GM12874 (cell line): Measurements from ENCODE around the gene TMEM41A.

ENCODE experiments used
- TF ChIP-seq, protein P1 (sequence below): IDR thresholded peaks from 2 replicates; pipeline ENCODE4 v1.5.1; 2011; ENCODE audit warnings: low read depth, mild to moderate bottlenecking, control low read depth, low read length, moderate library complexity; ENCODE audit not compliant: insufficient read depth

Gene TMEM41A

DNA sequence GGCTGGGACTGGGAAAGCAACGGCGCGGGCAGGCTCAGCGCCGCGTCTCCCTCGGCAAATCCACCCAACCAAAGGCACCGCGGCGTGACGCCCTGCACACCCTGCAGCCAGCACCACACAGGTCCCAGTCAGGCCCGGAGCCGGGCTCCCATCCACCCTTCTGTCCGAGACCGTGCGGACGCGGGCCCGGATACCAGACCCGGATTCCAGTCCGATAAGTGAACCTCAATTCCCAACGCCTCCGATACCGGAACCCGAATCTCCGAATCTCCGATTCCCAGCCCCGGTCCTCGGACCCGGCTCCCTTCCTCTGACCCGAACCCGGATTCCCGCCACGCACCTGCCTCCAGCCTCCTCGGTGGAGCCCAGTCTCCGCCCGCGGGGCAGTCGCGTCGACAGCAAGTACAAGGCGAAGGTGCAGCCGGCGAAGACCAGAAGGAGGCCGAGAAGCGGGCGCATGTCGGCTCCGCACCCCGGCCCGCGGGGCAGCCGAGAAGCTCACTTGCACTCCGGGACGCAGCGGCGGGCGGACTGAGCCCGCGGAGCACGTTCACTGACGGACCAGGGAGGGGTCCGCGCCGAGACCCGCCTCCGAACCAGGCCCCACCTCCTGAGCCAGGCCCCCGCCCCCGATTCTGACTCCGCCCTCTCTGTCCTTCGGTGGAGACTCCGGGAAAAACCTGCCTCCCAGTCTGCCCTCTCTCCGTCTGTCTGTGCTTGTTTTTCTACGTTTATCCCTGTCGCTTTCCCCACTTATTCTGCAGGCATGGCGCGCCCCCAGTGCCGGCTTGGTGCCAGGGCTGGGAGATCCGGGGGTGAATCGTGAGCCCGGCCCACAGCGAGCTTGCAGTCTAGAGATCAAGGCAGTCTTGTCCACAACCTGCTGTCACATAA lies at the start of gene TMEM41A:
TSS of gene TMEM41A (minus strand) at position 533 of the 894 bp plus-strand sequence. CDS start at position 459, 74 bp downstream.
- TF ChIP-seq, protein P1, sequence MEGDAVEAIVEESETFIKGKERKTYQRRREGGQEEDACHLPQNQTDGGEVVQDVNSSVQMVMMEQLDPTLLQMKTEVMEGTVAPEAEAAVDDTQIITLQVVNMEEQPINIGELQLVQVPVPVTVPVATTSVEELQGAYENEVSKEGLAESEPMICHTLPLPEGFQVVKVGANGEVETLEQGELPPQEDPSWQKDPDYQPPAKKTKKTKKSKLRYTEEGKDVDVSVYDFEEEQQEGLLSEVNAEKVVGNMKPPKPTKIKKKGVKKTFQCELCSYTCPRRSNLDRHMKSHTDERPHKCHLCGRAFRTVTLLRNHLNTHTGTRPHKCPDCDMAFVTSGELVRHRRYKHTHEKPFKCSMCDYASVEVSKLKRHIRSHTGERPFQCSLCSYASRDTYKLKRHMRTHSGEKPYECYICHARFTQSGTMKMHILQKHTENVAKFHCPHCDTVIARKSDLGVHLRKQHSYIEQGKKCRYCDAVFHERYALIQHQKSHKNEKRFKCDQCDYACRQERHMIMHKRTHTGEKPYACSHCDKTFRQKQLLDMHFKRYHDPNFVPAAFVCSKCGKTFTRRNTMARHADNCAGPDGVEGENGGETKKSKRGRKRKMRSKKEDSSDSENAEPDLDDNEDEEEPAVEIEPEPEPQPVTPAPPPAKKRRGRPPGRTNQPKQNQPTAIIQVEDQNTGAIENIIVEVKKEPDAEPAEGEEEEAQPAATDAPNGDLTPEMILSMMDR, result no peak

DNA sequence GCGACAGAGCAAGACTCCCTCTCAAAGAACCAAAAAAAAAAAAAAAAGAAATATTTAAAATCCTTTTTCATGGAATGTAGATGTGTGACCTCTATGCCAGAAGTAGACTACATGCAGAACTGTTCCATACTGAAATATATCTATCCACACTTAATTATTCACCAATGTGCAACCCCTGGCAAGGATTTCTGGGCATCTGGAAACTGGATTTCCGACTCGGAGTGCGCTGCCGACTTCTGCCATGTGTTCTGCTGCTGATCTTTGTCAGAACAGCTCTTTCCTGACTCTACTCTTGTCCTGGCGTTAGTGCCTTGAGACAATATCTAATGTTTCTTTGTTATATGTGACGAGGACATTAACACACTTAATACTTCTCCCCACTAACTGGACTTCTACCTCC lies 41.9 kb upstream of the TMEM41A start:
- TF ChIP-seq, protein P1, result no peak

DNA sequence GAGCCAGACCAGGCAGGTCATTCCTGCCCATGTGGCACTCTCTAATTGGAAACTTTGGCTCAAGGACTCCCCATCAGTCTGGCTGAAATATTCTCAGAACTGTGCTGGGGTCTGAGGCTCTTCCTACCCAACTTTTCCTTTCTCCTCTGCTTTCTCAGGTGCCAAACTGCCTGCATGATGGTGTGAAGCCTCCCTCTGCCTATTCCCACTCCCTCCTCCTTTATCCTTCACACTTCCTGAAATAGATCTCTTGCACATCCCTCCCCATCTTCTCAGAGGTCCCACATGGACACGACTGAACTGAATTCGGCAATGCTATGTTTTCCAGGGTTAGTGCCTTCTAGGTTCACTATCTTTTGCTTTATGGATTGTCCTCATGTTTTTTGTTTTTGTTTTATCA lies 41.1 kb upstream of the TMEM41A start:
- TF ChIP-seq, protein P1, result no peak

DNA sequence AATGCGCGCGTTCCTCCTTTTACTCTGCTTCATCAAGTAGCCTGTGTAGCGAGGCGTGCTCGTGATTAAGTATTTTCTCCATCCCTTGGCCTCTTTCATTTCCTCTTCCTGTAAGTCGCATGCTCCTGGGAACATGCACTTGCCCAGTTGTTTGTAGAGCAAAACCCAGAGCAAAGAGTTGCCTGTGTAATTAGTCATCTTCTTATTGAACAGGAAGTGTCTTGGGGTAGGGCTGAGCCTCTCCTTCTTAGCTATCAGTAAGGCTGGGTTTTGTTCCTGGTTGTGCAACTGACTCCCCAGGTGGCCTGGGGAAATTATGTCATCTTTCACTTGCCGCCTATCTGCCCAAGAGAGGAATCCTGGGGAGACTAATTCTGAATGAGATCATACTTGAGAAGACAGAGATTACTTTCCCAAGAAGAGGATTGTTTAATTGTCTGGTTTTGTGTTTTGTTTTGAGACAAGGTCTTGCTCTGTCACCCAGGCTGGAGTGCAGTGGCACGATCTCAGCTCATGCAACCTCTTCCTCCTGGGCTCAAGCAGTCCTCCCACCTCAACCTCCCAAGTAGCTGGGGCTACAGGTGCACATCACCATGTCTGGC lies 38.6 kb upstream of the TMEM41A start:
- TF ChIP-seq, protein P1, result no peak

DNA sequence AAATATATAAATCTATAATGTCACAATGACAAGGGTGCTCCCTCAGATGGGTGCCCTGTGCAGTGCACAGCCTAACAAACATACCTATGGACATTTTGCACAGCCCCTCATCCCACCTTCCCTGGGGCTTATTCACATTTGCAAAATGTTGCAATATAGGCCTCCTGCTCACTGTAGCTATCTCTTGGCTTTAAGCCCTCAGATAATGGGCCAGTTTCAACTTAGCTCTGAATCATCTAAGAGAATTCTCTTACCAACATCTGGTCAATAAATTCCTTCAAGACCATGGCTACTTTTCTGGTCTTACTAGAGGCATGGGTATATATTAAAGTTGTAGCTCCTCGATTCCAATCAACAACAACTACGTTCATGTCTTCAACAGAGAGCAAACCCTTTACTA lies 35.7 kb upstream of the TMEM41A start:
- TF ChIP-seq, protein P1, result no peak

DNA sequence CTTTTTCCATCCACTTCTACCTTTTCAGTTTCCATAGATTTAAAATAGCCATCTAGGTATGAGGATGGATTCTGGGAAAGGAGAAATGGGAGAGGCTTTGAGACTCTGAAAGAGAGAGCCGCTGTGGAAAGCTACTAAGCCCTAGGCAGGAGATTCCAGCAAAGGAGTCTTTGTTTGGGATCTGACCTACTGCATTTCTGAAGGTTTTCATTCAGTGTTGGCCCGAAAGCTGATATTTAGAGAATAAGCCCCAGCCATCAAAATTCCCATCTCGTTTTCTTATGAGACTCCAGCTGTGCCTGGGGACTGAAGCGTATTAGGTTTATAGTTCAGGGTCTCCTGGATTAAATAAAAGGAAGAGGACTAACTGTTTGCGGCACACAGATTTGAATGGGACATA lies 34.1 kb upstream of the TMEM41A start:
- TF ChIP-seq, protein P1, result no peak

DNA sequence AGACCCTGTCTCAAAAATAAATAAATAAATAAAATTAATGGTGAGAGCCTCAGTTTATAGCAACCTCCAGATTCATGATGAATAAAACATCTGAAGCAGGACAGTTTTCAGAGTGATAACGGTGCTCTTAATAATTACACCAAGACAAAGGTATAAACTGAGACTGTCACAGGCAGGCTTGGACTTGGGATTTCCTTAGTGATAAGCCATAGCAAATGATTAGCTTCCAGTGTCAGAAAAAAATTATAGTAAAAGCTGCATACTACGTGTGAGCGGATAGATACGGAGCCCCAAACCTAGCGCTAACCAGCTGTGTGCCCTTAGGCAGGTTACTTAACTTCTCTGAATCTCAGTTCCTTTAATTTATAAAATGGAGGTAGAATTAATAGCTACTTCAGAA lies 32.0 kb upstream of the TMEM41A start:
- TF ChIP-seq, protein P1, result no peak
